Choroid plexus epithelial cell (primary cell): Measurements from ENCODE around the gene FDXACB1.
A peak's percentile ranks its signal among the peaks of the same experiment; 100 is the strongest.

Source experiments
- DNase-seq: peaks from one replicate; pipeline ENCODE4 v3.0.0-alpha.2; 2010; ENCODE audit warnings: low read depth
- H3K4me3 ChIP-seq: 2 replicates; pipeline ENCODE4 v1.5.1; 2011; ENCODE audit warnings: low read depth, mild to moderate bottlenecking, control low read depth, low read length, moderate library complexity
- TF ChIP-seq, protein P1 (sequence below): conservative IDR thresholded peaks from 2 replicates; pipeline ENCODE4 v1.5.1; 2011; ENCODE audit warnings: low read depth, mild to moderate bottlenecking, control low read depth, inconsistent platforms, low read length, moderate library complexity

FDXACB1 gene

DNA sequence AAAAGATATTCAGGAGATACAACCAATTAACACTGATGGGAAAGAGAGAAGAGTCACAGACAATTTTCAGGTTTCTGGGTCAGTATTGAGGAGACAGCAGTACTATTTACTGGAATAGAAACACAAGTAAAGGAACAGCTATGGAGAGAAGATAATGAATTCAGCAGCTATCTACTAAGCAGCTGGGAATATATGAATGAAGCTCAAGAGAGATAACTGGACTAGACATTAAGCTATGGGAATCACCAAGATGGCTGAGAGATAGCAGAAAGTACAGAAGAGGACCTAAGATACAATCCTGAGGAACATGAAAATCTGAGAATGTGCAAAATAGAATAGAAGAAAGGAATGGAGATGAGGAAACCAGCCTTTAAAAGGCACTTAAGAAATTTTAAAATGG, 23.5 kb downstream of the FDXACB1 start:
- TF ChIP-seq, protein P1, sequence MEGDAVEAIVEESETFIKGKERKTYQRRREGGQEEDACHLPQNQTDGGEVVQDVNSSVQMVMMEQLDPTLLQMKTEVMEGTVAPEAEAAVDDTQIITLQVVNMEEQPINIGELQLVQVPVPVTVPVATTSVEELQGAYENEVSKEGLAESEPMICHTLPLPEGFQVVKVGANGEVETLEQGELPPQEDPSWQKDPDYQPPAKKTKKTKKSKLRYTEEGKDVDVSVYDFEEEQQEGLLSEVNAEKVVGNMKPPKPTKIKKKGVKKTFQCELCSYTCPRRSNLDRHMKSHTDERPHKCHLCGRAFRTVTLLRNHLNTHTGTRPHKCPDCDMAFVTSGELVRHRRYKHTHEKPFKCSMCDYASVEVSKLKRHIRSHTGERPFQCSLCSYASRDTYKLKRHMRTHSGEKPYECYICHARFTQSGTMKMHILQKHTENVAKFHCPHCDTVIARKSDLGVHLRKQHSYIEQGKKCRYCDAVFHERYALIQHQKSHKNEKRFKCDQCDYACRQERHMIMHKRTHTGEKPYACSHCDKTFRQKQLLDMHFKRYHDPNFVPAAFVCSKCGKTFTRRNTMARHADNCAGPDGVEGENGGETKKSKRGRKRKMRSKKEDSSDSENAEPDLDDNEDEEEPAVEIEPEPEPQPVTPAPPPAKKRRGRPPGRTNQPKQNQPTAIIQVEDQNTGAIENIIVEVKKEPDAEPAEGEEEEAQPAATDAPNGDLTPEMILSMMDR: no peak
- no peak for DNase-seq
- H3K4me3 ChIP-seq: no peak overlapping the region

DNA sequence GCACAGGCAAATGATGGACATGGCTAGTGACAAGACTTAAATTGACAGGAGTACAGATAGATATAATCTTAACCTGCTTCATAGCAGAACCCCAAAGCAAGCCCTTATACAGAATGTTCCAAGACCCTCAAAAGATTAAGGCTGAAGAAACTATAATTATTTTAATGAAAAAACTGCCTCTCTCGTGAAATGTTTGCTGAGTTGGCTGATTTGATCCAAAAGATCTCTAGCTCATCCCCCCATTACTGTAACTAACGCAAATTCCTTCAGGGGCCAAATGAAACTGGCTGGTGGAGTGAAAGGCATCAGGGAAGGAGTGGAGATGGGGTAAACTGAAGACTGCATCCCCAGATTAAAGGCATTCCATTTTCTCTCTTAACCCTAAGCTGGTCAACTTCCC, 26.9 kb downstream of the FDXACB1 start:
- TF ChIP-seq, protein P1: no peak
- H3K4me3 ChIP-seq: no peak overlapping the region
- no peak for DNase-seq

DNA sequence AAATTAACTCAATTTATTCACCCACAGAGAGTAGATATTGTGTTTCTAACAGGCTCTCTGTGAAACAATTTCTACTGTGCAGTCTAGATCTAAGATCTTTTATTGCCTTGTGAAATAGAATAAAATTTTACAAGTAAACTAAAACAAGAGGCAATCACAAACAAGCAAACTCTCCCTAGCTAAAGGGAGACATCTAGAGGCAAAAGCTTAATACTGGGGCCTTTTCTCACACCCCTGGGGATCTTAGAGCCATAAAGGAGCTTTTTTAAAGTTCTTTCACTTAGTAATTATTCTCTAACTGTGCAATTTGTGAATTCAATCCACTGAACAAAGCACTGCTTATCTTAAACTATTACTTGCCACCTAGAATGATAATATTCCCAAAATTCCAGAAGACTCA, 27.3 kb downstream of the FDXACB1 start:
- TF ChIP-seq, protein P1: peak; percentile 73
- H3K4me3 ChIP-seq: no peak overlapping the region
- DNase-seq: peak; percentile 73

DNA sequence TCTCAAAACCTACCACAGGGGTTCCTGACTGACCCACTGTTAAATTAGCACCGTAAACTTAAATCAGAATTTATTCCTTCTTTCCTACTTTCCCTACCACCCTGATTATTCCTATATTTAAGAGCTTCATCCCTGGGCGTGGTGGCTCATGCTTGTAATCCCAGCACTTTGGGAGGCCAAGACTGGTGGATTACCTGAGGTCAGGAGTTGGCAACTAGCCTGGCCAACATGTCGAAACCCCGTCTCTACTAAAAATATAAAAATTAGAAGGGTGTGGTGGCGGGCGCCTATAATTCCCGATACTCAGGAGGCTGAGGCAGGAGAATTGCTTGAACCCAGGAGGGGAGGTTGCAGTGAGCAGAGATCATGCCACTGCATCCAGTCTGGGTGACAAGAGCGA, 27.9 kb downstream of the FDXACB1 start:
- TF ChIP-seq, protein P1: no peak
- no peak overlapping the region for H3K4me3 ChIP-seq
- DNase-seq: no peak

DNA sequence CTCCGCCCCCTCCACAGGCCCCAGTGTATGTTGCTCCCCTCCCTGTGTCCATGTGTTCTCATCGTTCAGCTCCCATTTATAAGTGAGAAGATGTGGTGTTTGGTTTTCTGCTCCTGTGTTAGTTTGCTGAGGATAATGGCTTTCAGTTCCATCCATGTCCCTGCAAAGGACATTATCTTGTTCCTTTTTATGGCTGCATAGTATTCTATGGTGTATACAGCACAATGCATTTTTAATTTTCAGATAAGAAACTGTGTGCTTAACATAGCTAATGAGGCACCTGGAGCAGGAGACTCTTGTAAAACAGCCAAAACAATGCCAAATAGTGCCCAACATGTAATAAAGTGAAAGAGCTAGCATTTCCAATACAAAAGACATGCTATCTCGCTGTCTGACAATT, 29.3 kb downstream of the FDXACB1 start:
- DNase-seq: no peak
- TF ChIP-seq, protein P1: no peak
- H3K4me3 ChIP-seq: no peak overlapping the region

DNA sequence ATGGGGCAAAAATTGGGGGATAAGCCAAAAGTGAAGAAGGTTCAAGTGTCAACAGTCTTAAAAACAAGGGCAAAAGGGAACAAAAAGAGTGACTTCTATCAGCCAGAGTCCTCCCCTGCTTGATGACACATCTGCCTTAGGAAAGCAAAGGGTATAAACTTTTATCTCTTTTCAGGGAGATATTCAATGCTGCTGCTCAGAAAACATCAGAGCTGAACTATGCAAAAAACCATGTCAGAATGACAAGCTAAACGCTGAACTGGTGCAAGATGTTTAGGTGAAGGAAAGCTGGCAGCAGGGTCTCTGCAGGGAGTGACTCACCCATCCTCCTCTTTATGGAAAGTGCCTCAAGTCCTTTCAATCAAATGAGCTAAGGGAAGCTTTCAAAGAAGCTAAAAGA, 32.3 kb downstream of the FDXACB1 start:
- no peak overlapping the region for H3K4me3 ChIP-seq
- TF ChIP-seq, protein P1: no peak
- peak; percentile 79 for DNase-seq

DNA sequence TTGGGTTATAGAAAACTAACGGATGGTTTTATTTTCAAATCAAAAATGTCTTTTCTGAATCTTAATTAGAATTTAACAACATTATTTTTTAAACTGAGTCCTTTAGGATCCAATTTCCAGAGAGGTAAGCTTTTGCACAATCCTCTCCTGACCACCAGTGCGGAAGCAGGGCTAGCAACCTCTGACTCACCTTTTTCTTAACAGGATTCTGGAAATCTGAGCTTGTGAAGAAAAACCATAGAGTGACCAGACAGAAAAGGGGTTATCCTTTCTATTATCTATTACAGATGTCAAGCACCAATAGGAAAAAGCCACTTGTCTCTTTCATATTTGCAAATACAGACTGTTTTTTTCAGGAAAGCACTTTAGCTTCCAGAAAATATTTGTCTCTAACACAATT, 32.9 kb downstream of the FDXACB1 start:
- no peak overlapping the region for H3K4me3 ChIP-seq
- DNase-seq: peak; percentile 83
- TF ChIP-seq, protein P1: no peak
